SU-DHL-6 (cell line): ENCODE measurements around the gene RNF5.

Experiments
- H2AFZ ChIP-seq: fragments of 200-600 bp; sonication (generic); 2 replicates; pipeline ENCODE4 v1.6.1; 2014; ENCODE audit warnings: low read depth, mild to moderate bottlenecking, moderate library complexity, mixed read lengths, antibody characterized with exemption, low read length; ENCODE audit not compliant: severe bottlenecking
- H3F3A ChIP-seq: fragments of 200-600 bp; shearing (Covaris generic); 2 replicates; pipeline ENCODE4 v1.6.0; 2016; ENCODE audit warnings: antibody characterized with exemption, mild to moderate bottlenecking; ENCODE audit not compliant: insufficient read depth
- H3K27ac ChIP-seq: fragments of 200-600 bp; sonication (generic); 2 replicates; pipeline ENCODE4 v1.5.1; 2016; ENCODE audit warnings: low read depth, mild to moderate bottlenecking, low read length, moderate library complexity, mixed read lengths
- H3K27me3 ChIP-seq: fragments of 200-600 bp; sonication (generic), shearing (Covaris generic); 2 replicates; pipeline ENCODE4 v1.6.0; 2014; ENCODE audit warnings: mild to moderate bottlenecking, low read length
- H3K36me3 ChIP-seq: fragments of 200-600 bp; sonication (generic); 2 replicates; pipeline ENCODE4 v1.6.1; 2014; ENCODE audit warnings: mild to moderate bottlenecking, low read length, mixed read lengths
- H3K4me2 ChIP-seq: fragments of 300-600, 200-600 bp; shearing (Covaris generic), sonication (generic); 2 replicates; pipeline ENCODE4 v1.6.0; 2014; ENCODE audit warnings: low read length, low read depth, mild to moderate bottlenecking; ENCODE audit not compliant: poor library complexity, severe bottlenecking
- H3K4me3 ChIP-seq: fragments of 200-600 bp; sonication (generic); 2 replicates; pipeline ENCODE4 v1.5.1; 2014; ENCODE audit warnings: antibody characterized with exemption, low read length, mild to moderate bottlenecking, mixed read lengths; ENCODE audit not compliant: insufficient read depth, poor library complexity, severe bottlenecking
- H3K79me2 ChIP-seq: fragments of 200-600 bp; sonication (generic); 2 replicates; pipeline ENCODE4 v1.6.1; 2014; ENCODE audit warnings: mild to moderate bottlenecking, low read length, moderate library complexity; ENCODE audit not compliant: insufficient read depth
- H3K9ac ChIP-seq: fragments of 200-600 bp; sonication (generic); 2 replicates; pipeline ENCODE4 v1.7.0; 2014; ENCODE audit warnings: mild to moderate bottlenecking, low read length
- H3K9me2 ChIP-seq: fragments of 200-600 bp; sonication (generic); replicated peaks from 2 replicates; pipeline ENCODE4 v1.6.1; 2014; ENCODE audit warnings: low read length; ENCODE audit not compliant: insufficient read depth
- H3K9me3 ChIP-seq: fragments of 200-600 bp; sonication (generic); 2 replicates; pipeline ENCODE4 v1.6.1; 2014; ENCODE audit warnings: low read length, mixed read lengths; ENCODE audit not compliant: insufficient read depth
- H4K20me1 ChIP-seq: fragments of 200-600 bp; sonication (generic); 2 replicates; pipeline ENCODE4 v1.6.1; 2014; ENCODE audit warnings: low read depth, mild to moderate bottlenecking, antibody characterized with exemption, low read length, moderate library complexity, mixed read lengths
- CTCF ChIP-seq: fragments of 200-600 bp; sonication (generic); IDR thresholded peaks from one replicate; pipeline ENCODE4 v1.5.1; 2017; ENCODE audit warnings: antibody characterized with exemption, mild to moderate bottlenecking, low read length, moderate library complexity; ENCODE audit not compliant: insufficient read depth, poor library complexity, severe bottlenecking
- EZH2phosphoT487 ChIP-seq: fragments of 200-600 bp; sonication (generic), shearing (Covaris generic); conservative IDR thresholded peaks from 2 replicates; pipeline ENCODE4 v1.6.1; 2018; ENCODE audit warnings: mild to moderate bottlenecking, antibody characterized with exemption, low read length, moderate library complexity, mixed read lengths

Gene RNF5

GRCh38 chr6:32198866-32199265 lies 20.7 kb downstream of the RNF5 start:
- Histone ChIP-seq H3K4me2 (no peak overlapping the region), H3K9me2 (no peaks in the 10 kb centered on the region), H3K79me2 (no peaks in the 10 kb centered on the region), H3K36me3 (no peaks in the 10 kb centered on the region), H3K27me3 (no peaks in the 10 kb centered on the region), H2AFZ (no peak overlapping the region), H4K20me1 (no peaks in the 10 kb centered on the region), H3K4me3 (no peak overlapping the region), H3K9ac (no peak overlapping the region), H3K27ac (no peak overlapping the region), H3K9me3 (no peaks in the 10 kb centered on the region), H3F3A (peaks cover 25% of the 10 kb centered on the region)
- no peak for TF ChIP-seq CTCF
- no peak for TF ChIP-seq EZH2phosphoT487

GRCh38 chr6:32200711-32201475 lies 22.7 kb downstream of the RNF5 start:
- no peak overlapping the region for H3K4me3 ChIP-seq
- H3K79me2 ChIP-seq, result no peaks in the 10 kb centered on the region
- peaks cover 17% of the 10 kb centered on the region; the same call in 1 of the 2 replicates for H3F3A ChIP-seq
- H3K9ac ChIP-seq, result no peak overlapping the region
- H4K20me1 ChIP-seq, result no peaks in the 10 kb centered on the region
- no peak overlapping the region for H3K27ac ChIP-seq
- H3K36me3 ChIP-seq, result no peaks in the 10 kb centered on the region
- H3K27me3 ChIP-seq, result no peaks in the 10 kb centered on the region
- TF ChIP-seq CTCF, result no peak
- TF ChIP-seq EZH2phosphoT487, result no peak
- no peak overlapping the region for H2AFZ ChIP-seq
- H3K9me2 ChIP-seq, result no peaks in the 10 kb centered on the region
- no peak overlapping the region for H3K4me2 ChIP-seq
- H3K9me3 ChIP-seq, result no peaks in the 10 kb centered on the region

- no peaks in the 10 kb centered on the region for H4K20me1 ChIP-seq
- no peaks in the 10 kb centered on the region for H3K27me3 ChIP-seq
- no peak overlapping the region for H3K9ac ChIP-seq
- no peak overlapping the region for H3K4me2 ChIP-seq
- TF ChIP-seq EZH2phosphoT487 (no peak), CTCF (no peak)
- no peaks in the 10 kb centered on the region for H3K9me2 ChIP-seq
- H3F3A ChIP-seq, result peaks cover 4% of the 10 kb centered on the region; the same call in 1 of the 2 replicates
- H3K27ac ChIP-seq, result no peak overlapping the region
- no peak overlapping the region for H3K4me3 ChIP-seq
- H3K36me3 ChIP-seq, result no peaks in the 10 kb centered on the region
- no peaks in the 10 kb centered on the region for H3K79me2 ChIP-seq
- no peak overlapping the region for H2AFZ ChIP-seq
- no peaks in the 10 kb centered on the region for H3K9me3 ChIP-seq
Observed at GRCh38 chr6:32202186-32202585, 24.0 kb downstream of the RNF5 start.
